ENCODE data around the gene MAGI2. TPM values are rescaled to one million over a fixed set of nuclear protein-coding genes. Genes with fewer than 3 reads are reported as not detected.

The MAGI2 gene
- total RNA-seq, 1 experiment from 2014 or later: 0.34 TPM

GRCh38 chr7:79060498-79060897 is 393.0 kb downstream of the MAGI2 start:
- no peaks in the 10 kb centered on the region for H3K27me3 ChIP-seq (replicated peaks; ENCODE audit: insufficient read depth, low read depth, low read length, poor library complexity)
- H3K27ac ChIP-seq (ENCODE audit: low read depth, low read length, poor library complexity, severe bottlenecking): no peak overlapping the region
- no peaks in the 10 kb centered on the region for H3K9me3 ChIP-seq (ENCODE audit: low read depth, low read length, poor library complexity, severe bottlenecking)
- intact Hi-C loops (cut with micrococcal nuclease; ENCODE audit: unreplicated experiment): no loop called here
- no peaks in the 10 kb centered on the region for H3K36me3 ChIP-seq (ENCODE audit: insufficient read depth, low read length, poor library complexity, severe bottlenecking)
- POLR2A ChIA-PET (ENCODE audit: low non-redundant PET): no interaction called here
- no TSS peak for BruUV-seq (replicated peaks)
- TF ChIP-seq, protein P1, sequence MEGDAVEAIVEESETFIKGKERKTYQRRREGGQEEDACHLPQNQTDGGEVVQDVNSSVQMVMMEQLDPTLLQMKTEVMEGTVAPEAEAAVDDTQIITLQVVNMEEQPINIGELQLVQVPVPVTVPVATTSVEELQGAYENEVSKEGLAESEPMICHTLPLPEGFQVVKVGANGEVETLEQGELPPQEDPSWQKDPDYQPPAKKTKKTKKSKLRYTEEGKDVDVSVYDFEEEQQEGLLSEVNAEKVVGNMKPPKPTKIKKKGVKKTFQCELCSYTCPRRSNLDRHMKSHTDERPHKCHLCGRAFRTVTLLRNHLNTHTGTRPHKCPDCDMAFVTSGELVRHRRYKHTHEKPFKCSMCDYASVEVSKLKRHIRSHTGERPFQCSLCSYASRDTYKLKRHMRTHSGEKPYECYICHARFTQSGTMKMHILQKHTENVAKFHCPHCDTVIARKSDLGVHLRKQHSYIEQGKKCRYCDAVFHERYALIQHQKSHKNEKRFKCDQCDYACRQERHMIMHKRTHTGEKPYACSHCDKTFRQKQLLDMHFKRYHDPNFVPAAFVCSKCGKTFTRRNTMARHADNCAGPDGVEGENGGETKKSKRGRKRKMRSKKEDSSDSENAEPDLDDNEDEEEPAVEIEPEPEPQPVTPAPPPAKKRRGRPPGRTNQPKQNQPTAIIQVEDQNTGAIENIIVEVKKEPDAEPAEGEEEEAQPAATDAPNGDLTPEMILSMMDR (conservative IDR thresholded peaks at IDR 0.05; ENCODE audit: low read depth, low read length): no peak
- no peaks in the 10 kb centered on the region for H3K4me1 ChIP-seq (ENCODE audit: insufficient read depth, low read length, poor library complexity, severe bottlenecking)
- no peak overlapping the region for H3K4me3 ChIP-seq (ENCODE audit: low read depth, low read length, poor library complexity, severe bottlenecking)
- CTCF ChIA-PET: no interaction called here
- no peak for DNase-seq (ENCODE audit: low spot score)

DNA sequence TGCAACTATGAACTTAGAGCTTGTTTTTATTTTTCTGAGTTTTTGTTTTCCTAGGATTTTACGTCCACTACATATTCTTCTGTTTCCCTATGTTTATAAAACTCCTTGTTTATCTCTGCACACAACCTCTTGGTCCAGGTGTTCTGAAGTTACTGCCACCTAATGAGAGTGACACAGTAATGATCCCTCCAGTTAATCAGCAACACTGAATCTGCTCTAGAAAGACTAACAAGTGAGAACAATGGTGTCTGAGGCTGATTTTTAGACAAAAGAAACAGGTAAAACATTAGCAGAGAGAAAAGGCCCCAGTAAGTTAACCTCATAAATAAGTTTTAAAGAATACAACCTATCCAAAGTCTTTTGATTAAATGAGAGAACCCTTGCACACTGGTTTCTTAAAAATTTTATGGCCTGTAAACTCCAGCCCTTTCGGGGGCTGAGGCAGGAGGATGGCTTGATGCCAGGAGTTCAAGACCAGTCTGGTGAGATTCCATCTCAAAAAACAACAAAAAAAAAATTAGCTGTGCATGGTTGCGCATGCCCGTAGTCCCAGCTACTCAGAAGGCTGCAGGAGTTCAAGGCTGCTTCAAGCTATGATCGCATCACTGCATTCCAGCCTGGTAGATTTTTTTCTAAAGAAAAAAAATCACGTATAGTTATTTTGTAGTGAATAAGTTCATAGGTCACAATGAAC is 397.6 kb downstream of the MAGI2 start:
- ChIA-PET CTCF (no interaction called here), POLR2A (ENCODE audit: low non-redundant PET) (no interaction called here)
- Histone ChIP-seq H3K9me3 (ENCODE audit: low read depth, low read length, poor library complexity, severe bottlenecking) (no peaks in the 10 kb centered on the region), H3K27ac (ENCODE audit: low read depth, low read length, poor library complexity, severe bottlenecking) (no peak overlapping the region), H3K4me1 (ENCODE audit: insufficient read depth, low read length, poor library complexity, severe bottlenecking) (no peaks in the 10 kb centered on the region), H3K36me3 (ENCODE audit: insufficient read depth, low read length, poor library complexity, severe bottlenecking) (no peaks in the 10 kb centered on the region), H3K4me3 (ENCODE audit: low read depth, low read length, poor library complexity, severe bottlenecking) (no peak overlapping the region), H3K27me3 (replicated peaks; ENCODE audit: insufficient read depth, low read depth, low read length, poor library complexity) (no peaks in the 10 kb centered on the region)
- DNase-seq (ENCODE audit: low spot score): no peak
- TF ChIP-seq, protein P1 (conservative IDR thresholded peaks at IDR 0.05; ENCODE audit: low read depth, low read length): no peak
- TF ChIP-seq EZH2 (IDR thresholded peaks at IDR 0.05; ENCODE audit: borderline replicate concordance, low read depth, low read length, poor library complexity, severe bottlenecking): no peak
- intact Hi-C loops (cut with micrococcal nuclease; ENCODE audit: unreplicated experiment): no loop called here
- no TSS peak for BruUV-seq (replicated peaks)

DNA sequence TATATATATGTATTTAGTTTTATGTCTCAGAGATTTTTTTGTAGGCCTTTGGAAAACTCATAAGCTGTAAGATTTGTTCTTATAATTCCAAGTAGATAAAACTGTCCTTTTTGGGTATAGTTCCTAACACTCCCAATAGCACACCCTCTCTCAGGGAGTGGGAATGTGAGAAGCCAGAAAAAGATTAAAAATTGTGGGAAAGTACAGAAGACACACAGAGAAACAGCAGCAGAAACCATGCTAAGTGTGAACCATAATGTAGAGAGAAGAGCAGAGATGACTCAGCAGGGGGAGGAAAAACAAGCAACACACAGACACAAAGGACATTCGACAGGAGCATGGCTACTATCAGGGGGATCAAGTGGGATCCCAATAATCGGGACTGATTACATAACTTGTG is 401.6 kb downstream of the MAGI2 start:
- TF ChIP-seq, protein P1 (conservative IDR thresholded peaks at IDR 0.05; ENCODE audit: low read depth, low read length): no peak
- TF ChIP-seq EZH2 (IDR thresholded peaks at IDR 0.05; ENCODE audit: borderline replicate concordance, low read depth, low read length, poor library complexity, severe bottlenecking): no peak
- Histone ChIP-seq H3K4me3 (ENCODE audit: low read depth, low read length, poor library complexity, severe bottlenecking) (no peak overlapping the region), H3K27me3 (replicated peaks; ENCODE audit: insufficient read depth, low read depth, low read length, poor library complexity) (no peaks in the 10 kb centered on the region), H3K27ac (ENCODE audit: low read depth, low read length, poor library complexity, severe bottlenecking) (no peak overlapping the region), H3K4me1 (ENCODE audit: insufficient read depth, low read length, poor library complexity, severe bottlenecking) (no peaks in the 10 kb centered on the region), H3K36me3 (ENCODE audit: insufficient read depth, low read length, poor library complexity, severe bottlenecking) (no peaks in the 10 kb centered on the region), H3K9me3 (ENCODE audit: low read depth, low read length, poor library complexity, severe bottlenecking) (no peaks in the 10 kb centered on the region)
- DNase-seq (ENCODE audit: low spot score): no peak
- BruUV-seq (replicated peaks): no TSS peak
- CTCF ChIA-PET: no interaction called here
- intact Hi-C loops (cut with micrococcal nuclease; ENCODE audit: unreplicated experiment): no loop called here
- POLR2A ChIA-PET (ENCODE audit: low non-redundant PET): no interaction called here

Data from A673 (cell line).